Hepatocyte (in vitro differentiated cells): ENCODE data around the gene GPC3. TPM values are rescaled to one million over a fixed set of nuclear protein-coding genes. Genes with fewer than 3 reads are reported as not detected.
A peak's percentile ranks its signal among the peaks of the same experiment; 100 is the strongest.

Experiments used
- DNase-seq: peaks from one replicate; pipeline ENCODE4 v3.0.0-alpha.2; 2016; ENCODE audit warnings: low spot score
- H2AFZ ChIP-seq: fragments of 200-600 bp; sonication (generic); 2 replicates; pipeline ENCODE4 v1.6.0; 2016; ENCODE audit warnings: antibody characterized with exemption, mild to moderate bottlenecking
- H3K27ac ChIP-seq: fragments of 200-600 bp; sonication (generic); 2 replicates; pipeline ENCODE4 v1.5.1; 2016; ENCODE audit warnings: mild to moderate bottlenecking
- H3K27me3 ChIP-seq: fragments of 200-600 bp; sonication (generic); 2 replicates; pipeline ENCODE4 v1.6.1; 2016
- H3K36me3 ChIP-seq: fragments of 200-600 bp; sonication (generic); replicated peaks from 2 replicates; pipeline ENCODE4 v1.5.1; 2016; ENCODE audit warnings: low read depth; ENCODE audit not compliant: insufficient read depth
- H3K4me1 ChIP-seq: fragments of 200-600 bp; sonication (generic); 2 replicates; pipeline ENCODE4 v1.5.1; 2016; ENCODE audit warnings: mild to moderate bottlenecking, moderate library complexity; ENCODE audit not compliant: insufficient read depth
- H3K4me2 ChIP-seq: fragments of 200-600 bp; sonication (generic); 2 replicates; pipeline ENCODE4 v1.6.0; 2016
- H3K4me3 ChIP-seq: fragments of 200-600 bp; sonication (generic); 2 replicates; pipeline ENCODE4 v1.5.1; 2016; ENCODE audit warnings: mild to moderate bottlenecking
- H3K79me2 ChIP-seq: fragments of 200-600 bp; sonication (generic); 2 replicates; pipeline ENCODE4 v1.6.0; 2017; ENCODE audit warnings: mild to moderate bottlenecking
- H3K9me2 ChIP-seq: fragments of 200-600 bp; sonication (generic); replicated peaks from 2 replicates; pipeline ENCODE4 v1.6.0; 2017; ENCODE audit warnings: mild to moderate bottlenecking; ENCODE audit not compliant: insufficient read depth
- H3K9me3 ChIP-seq: fragments of 200-600 bp; sonication (generic); 2 replicates; pipeline ENCODE4 v1.5.1; 2016; ENCODE audit warnings: low read depth, mild to moderate bottlenecking
- H4K20me1 ChIP-seq: fragments of 200-600 bp; sonication (generic); 2 replicates; pipeline ENCODE4 v1.6.0; 2016; ENCODE audit warnings: mild to moderate bottlenecking; ENCODE audit not compliant: insufficient read depth, poor library complexity, severe bottlenecking
- EZH2 ChIP-seq: fragments of 200-600 bp; sonication (generic); IDR thresholded peaks from 2 replicates; pipeline ENCODE4 v1.6.1; 2016; ENCODE audit warnings: antibody characterized with exemption, mild to moderate bottlenecking, borderline replicate concordance
- EZH2phosphoT487 ChIP-seq: fragments of 200-600 bp; sonication (generic); IDR thresholded peaks from one replicate; pipeline ENCODE4 v1.6.1; 2018; ENCODE audit warnings: antibody characterized with exemption, mild to moderate bottlenecking, low read depth, moderate library complexity; ENCODE audit not compliant: unreplicated experiment, severe bottlenecking
- WGBS: methylation state at CpG from one replicate; pipeline ENCODE4 v1.1.6; 2016; ENCODE audit warnings: low lambda C conversion rate; ENCODE audit errors: missing lambda C conversion rate; 5-methylcytosine and 5-hydroxymethylcytosine counted together
- polyA plus RNA-seq: library from polyadenylated mRNA; unstranded; fragments of >200 nt; fragmentation: Nextera tagmentation; extraction: Ambion mirVana; gene quantifications from 2 replicates; pipeline ENCODE4 v1.2.1, GENCODE V29; 2016
- total RNA-seq: library from RNA; depleted of rRNA; stranded (reverse); fragments of >200 nt; gene quantifications from 2 replicates; pipeline ENCODE4 v1.2.3, GENCODE V29; 2014
- TF ChIP-seq, protein P1 (sequence below): fragments of 200-600 bp; sonication (generic); IDR thresholded peaks from 2 replicates; pipeline ENCODE4 v1.5.1; 2016; ENCODE audit warnings: antibody characterized with exemption, mild to moderate bottlenecking; ENCODE audit not compliant: poor library complexity

Gene GPC3
- total and polyA plus RNA-seq, 2 experiments from 2014 or later = 789 to 860 TPM

GRCh38 chrX:134000260-134001245 is 15.2 kb upstream of the GPC3 start:
- H3K4me2 ChIP-seq = peak overlapping the region; percentile 46
- H3K9me3 ChIP-seq = no peaks in the 10 kb centered on the region
- no peaks in the 10 kb centered on the region for H3K79me2 ChIP-seq
- no peak for TF ChIP-seq EZH2
- no peak for TF ChIP-seq EZH2phosphoT487
- no peaks in the 10 kb centered on the region for H4K20me1 ChIP-seq
- H3K4me3 ChIP-seq = no peak overlapping the region
- peak overlapping the region; percentile 91 for H3K27ac ChIP-seq
- H3K4me1 ChIP-seq = peaks cover 30% of the 10 kb centered on the region
- H2AFZ ChIP-seq = no peak overlapping the region
- H3K36me3 ChIP-seq = no peaks in the 10 kb centered on the region
- H3K9me2 ChIP-seq = no peaks in the 10 kb centered on the region
- WGBS = 37% methylated on average over 14 of the region's 14 CpGs
- no peak for DNase-seq
- no peaks in the 10 kb centered on the region for H3K27me3 ChIP-seq

- no peaks in the 10 kb centered on the region for H3K9me3 ChIP-seq
- H3K79me2 ChIP-seq = no peaks in the 10 kb centered on the region
- H3K36me3 ChIP-seq = no peaks in the 10 kb centered on the region
- H2AFZ ChIP-seq = no peak overlapping the region
- H3K4me2 ChIP-seq = peak overlapping the region; percentile 57
- peak overlapping the region; percentile 91 for H3K27ac ChIP-seq
- no peaks in the 10 kb centered on the region for H3K9me2 ChIP-seq
- H3K4me1 ChIP-seq = peaks cover 30% of the 10 kb centered on the region
- H3K27me3 ChIP-seq = no peaks in the 10 kb centered on the region
- WGBS = 67% methylated on average over 12 of the region's 12 CpGs
- no peak overlapping the region for H3K4me3 ChIP-seq
- TF ChIP-seq, protein P1, sequence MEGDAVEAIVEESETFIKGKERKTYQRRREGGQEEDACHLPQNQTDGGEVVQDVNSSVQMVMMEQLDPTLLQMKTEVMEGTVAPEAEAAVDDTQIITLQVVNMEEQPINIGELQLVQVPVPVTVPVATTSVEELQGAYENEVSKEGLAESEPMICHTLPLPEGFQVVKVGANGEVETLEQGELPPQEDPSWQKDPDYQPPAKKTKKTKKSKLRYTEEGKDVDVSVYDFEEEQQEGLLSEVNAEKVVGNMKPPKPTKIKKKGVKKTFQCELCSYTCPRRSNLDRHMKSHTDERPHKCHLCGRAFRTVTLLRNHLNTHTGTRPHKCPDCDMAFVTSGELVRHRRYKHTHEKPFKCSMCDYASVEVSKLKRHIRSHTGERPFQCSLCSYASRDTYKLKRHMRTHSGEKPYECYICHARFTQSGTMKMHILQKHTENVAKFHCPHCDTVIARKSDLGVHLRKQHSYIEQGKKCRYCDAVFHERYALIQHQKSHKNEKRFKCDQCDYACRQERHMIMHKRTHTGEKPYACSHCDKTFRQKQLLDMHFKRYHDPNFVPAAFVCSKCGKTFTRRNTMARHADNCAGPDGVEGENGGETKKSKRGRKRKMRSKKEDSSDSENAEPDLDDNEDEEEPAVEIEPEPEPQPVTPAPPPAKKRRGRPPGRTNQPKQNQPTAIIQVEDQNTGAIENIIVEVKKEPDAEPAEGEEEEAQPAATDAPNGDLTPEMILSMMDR = no peak
- TF ChIP-seq EZH2phosphoT487 = no peak
- no peak for DNase-seq
- no peaks in the 10 kb centered on the region for H4K20me1 ChIP-seq
Observed at GRCh38 chrX:133999031-133999705, 13.8 kb upstream of the GPC3 start.

GRCh38 chrX:133995759-133996158 is 10.4 kb upstream of the GPC3 start:
- no peak overlapping the region for H3K27ac ChIP-seq
- H3K4me1 ChIP-seq = peaks cover 26% of the 10 kb centered on the region
- H4K20me1 ChIP-seq = no peaks in the 10 kb centered on the region
- no peak overlapping the region for H3K4me3 ChIP-seq
- no peaks in the 10 kb centered on the region for H3K36me3 ChIP-seq
- H2AFZ ChIP-seq = no peak overlapping the region
- no peaks in the 10 kb centered on the region for H3K79me2 ChIP-seq
- no peaks in the 10 kb centered on the region for H3K27me3 ChIP-seq
- H3K4me2 ChIP-seq = no peak overlapping the region
- TF ChIP-seq EZH2 = no peak
- TF ChIP-seq, protein P1 = no peak
- TF ChIP-seq EZH2phosphoT487 = no peak
- no peaks in the 10 kb centered on the region for H3K9me2 ChIP-seq
- H3K9me3 ChIP-seq = no peaks in the 10 kb centered on the region
- DNase-seq = no peak

DNA sequence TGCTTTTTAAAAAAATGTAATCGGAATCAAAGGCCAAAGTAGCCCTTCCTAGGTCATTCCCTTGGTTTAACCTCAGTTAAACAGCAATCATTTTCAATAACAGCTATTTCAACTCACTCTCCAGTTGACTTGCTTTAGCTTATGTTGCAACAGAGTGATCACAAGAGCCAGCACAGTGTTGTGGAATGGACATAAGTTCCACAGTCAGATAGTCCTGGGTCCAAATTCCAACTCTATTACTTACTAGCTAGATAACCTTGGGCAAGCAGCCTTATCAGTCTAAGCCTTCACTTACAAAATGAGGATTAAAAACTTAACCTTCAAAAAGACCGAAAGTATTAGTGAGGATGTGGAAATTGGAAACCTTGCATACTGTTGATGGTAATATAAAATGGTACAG is 9.2 kb upstream of the GPC3 start:
- DNase-seq = peak; percentile 55
- Histone ChIP-seq H3K4me3 (no peak overlapping the region), H3K9me3 (no peaks in the 10 kb centered on the region), H4K20me1 (no peaks in the 10 kb centered on the region), H2AFZ (no peak overlapping the region), H3K27ac (no peak overlapping the region), H3K36me3 (no peaks in the 10 kb centered on the region), H3K79me2 (no peaks in the 10 kb centered on the region), H3K4me1 (peaks cover 23% of the 10 kb centered on the region), H3K9me2 (no peaks in the 10 kb centered on the region), H3K4me2 (no peak overlapping the region), H3K27me3 (no peaks in the 10 kb centered on the region)
- 52% methylated on average over 2 of the region's 2 CpGs for WGBS
- no peak for TF ChIP-seq EZH2
- TF ChIP-seq, protein P1 = no peak
- TF ChIP-seq EZH2phosphoT487 = no peak
